ENCODE measurements around the gene MESP1.

Gene MESP1

GRCh38 chr15:89781891-89782618, 31.0 kb upstream of the MESP1 start:
- DNase-seq (ENCODE audit: low spot score) (peak; percentile 62), FAIRE-seq (no peak)

GRCh38 chr15:89781055-89781454, 30.0 kb upstream of the MESP1 start:
- FAIRE-seq = peak; percentile 32
- no peak for DNase-seq (ENCODE audit: low spot score)

- FAIRE-seq (no peak), DNase-seq (ENCODE audit: low spot score) (no peak)
Measured at GRCh38 chr15:89780601-89781000, 29.6 kb upstream of the MESP1 start.

GRCh38 chr15:89778861-89779260, 27.8 kb upstream of the MESP1 start:
- FAIRE-seq = no peak
- no peak for DNase-seq (ENCODE audit: low spot score)

- no peak for FAIRE-seq
- no peak for DNase-seq (ENCODE audit: low spot score)
Measured at GRCh38 chr15:89777782-89778380, 26.8 kb upstream of the MESP1 start.

- FAIRE-seq = no peak
- DNase-seq (ENCODE audit: low spot score) = no peak
Measured at GRCh38 chr15:89777073-89777751, 26.2 kb upstream of the MESP1 start.

GRCh38 chr15:89776274-89777072, 25.4 kb upstream of the MESP1 start, which contains the start of gene MESP2:
MESP2 (plus strand) TSS chr15:89776332; CDS start chr15:89776358, 26 bp downstream.
- DNase-seq (ENCODE audit: low spot score) = no peak
- FAIRE-seq = no peak

- DNase-seq (ENCODE audit: low spot score) = no peak
- no peak for FAIRE-seq
Measured at GRCh38 chr15:89775815-89776214, 24.8 kb upstream of the MESP1 start.

GRCh38 chr15:89774492-89774891, 23.4 kb upstream of the MESP1 start:
- FAIRE-seq = no peak
- DNase-seq (ENCODE audit: low spot score) = no peak

GRCh38 chr15:89772932-89773583, 22.0 kb upstream of the MESP1 start:
- FAIRE-seq (no peak), DNase-seq (ENCODE audit: low spot score) (no peak)

- FAIRE-seq (no peak), DNase-seq (ENCODE audit: low spot score) (no peak)
Measured at GRCh38 chr15:89770041-89770440, 19.0 kb upstream of the MESP1 start.

GRCh38 chr15:89769366-89769765, 18.3 kb upstream of the MESP1 start:
- FAIRE-seq (no peak), DNase-seq (ENCODE audit: low spot score) (no peak)

- no peak for DNase-seq (ENCODE audit: low spot score)
- no peak for FAIRE-seq
Measured at GRCh38 chr15:89768071-89768500, 17.0 kb upstream of the MESP1 start.

- no peak for DNase-seq (ENCODE audit: low spot score)
- FAIRE-seq = no peak
Measured at GRCh38 chr15:89767411-89767915, 16.4 kb upstream of the MESP1 start.

- no peak for FAIRE-seq
- DNase-seq (ENCODE audit: low spot score) = no peak
Measured at GRCh38 chr15:89766357-89767311, 15.6 kb upstream of the MESP1 start.

GRCh38 chr15:89765694-89766093, 14.6 kb upstream of the MESP1 start:
- no peak for FAIRE-seq
- DNase-seq (ENCODE audit: low spot score) = no peak

- FAIRE-seq (no peak), DNase-seq (ENCODE audit: low spot score) (no peak)
Measured at GRCh38 chr15:89761929-89762328, 10.9 kb upstream of the MESP1 start.

- no peak for DNase-seq (ENCODE audit: low spot score)
- no peak for FAIRE-seq
Measured at GRCh38 chr15:89761009-89761831, 10.2 kb upstream of the MESP1 start.

All from urothelium cell line (cell line).